ENCODE data around the gene CAMTA1.

GRCh38 chr1:7616953-7617352, 831.7 kb downstream of the CAMTA1 start:
- TF ChIP-seq CTCF (IDR thresholded peaks at IDR 0.05) (no peak), POLR2AphosphoS5 (IDR thresholded peaks at IDR 0.05) (no peak), EP300 (IDR thresholded peaks at IDR 0.05) (no peak), POLR2A (IDR thresholded peaks at IDR 0.05) (no peak)
